HepG2 (cell line): Measurements from ENCODE around the gene FLOT2. TPM values are rescaled to one million over a fixed set of nuclear protein-coding genes. Genes with fewer than 3 reads are reported as not detected.

Experiments
- ARNTL ChIP-seq: sonication (generic); formaldehyde crosslinking; IDR thresholded peaks from 2 replicates; pipeline ENCODE4 v1.4.0; 2020; ENCODE audit warnings: mild to moderate bottlenecking, missing genetic modification reagents
- BRD4 ChIP-seq: sonication (generic); formaldehyde crosslinking; IDR thresholded peaks from 2 replicates; pipeline ENCODE4 v1.4.0; 2020; ENCODE audit warnings: missing genetic modification reagents
- MAZ ChIP-seq, 2 experiments: sonication (generic) in 1 of 2; formaldehyde crosslinking in 1 of 2; IDR thresholded peaks; 2 replicates each; pipeline versions ENCODE4 v1.5.0 to v1.6.1; 2012 to 2020; ENCODE audit warnings: low read depth in 2 of 2, mild to moderate bottlenecking in 2 of 2, borderline replicate concordance in 1 of 2, improper control_type of control experiment in 1 of 2, low read length in 1 of 2, missing genetic modification reagents in 1 of 2, moderate library complexity in 1 of 2
- SP2 ChIP-seq: sonication (generic); formaldehyde crosslinking; IDR thresholded peaks from 2 replicates; pipeline ENCODE4 v1.5.1; 2020; ENCODE audit warnings: mild to moderate bottlenecking, missing genetic modification reagents
- YY1 ChIP-seq: IDR thresholded peaks from 2 replicates; pipeline ENCODE4 v1.6.1; 2011; ENCODE audit warnings: low read length, low read depth, moderate library complexity, mild to moderate bottlenecking; ENCODE audit not compliant: insufficient read depth, insufficient replicate concordance
- ZBTB20 ChIP-seq: sonication (generic); formaldehyde crosslinking; IDR thresholded peaks from 2 replicates; pipeline ENCODE4 v1.8.1; 2023; ENCODE audit warnings: missing genetic modification reagents, low read depth, mild to moderate bottlenecking, borderline replicate concordance
- ZBTB7B ChIP-seq: sonication (generic); formaldehyde crosslinking; IDR thresholded peaks from 2 replicates; pipeline ENCODE4 v1.4.0; 2020; ENCODE audit warnings: missing genetic modification reagents
- ZMYM4 ChIP-seq: sonication (generic); formaldehyde crosslinking; IDR thresholded peaks from 2 replicates; pipeline ENCODE4 v1.8.1; 2023; ENCODE audit warnings: mild to moderate bottlenecking, missing genetic modification reagents
- ZNF781 ChIP-seq: sonication (generic); formaldehyde crosslinking; IDR thresholded peaks from 2 replicates; pipeline ENCODE4 v1.5.1; 2020; ENCODE audit warnings: borderline replicate concordance, mild to moderate bottlenecking, missing genetic modification reagents; ENCODE audit errors: not compliant biosample characterization
- ZSCAN31 ChIP-seq: sonication (generic); formaldehyde crosslinking; IDR thresholded peaks from 2 replicates; pipeline ENCODE4 v1.5.0; 2020; ENCODE audit warnings: low read depth, mild to moderate bottlenecking, missing genetic modification reagents
- polyA plus RNA-seq, 8 experiments: library from polyadenylated mRNA; depleted of rRNA in 3 of 8; stranded (reverse) in 7 of 8; unstranded in 1 of 8; fragments of >200 nt; fragmentation: Illumina TruSeq in 4 of 8; extraction: Trizol in 4 of 8; gene quantifications; 2 replicates each; pipeline versions ENCODE4 v1.2.1 to v1.2.3, GENCODE V29; 2011 to 2016; ENCODE audit warnings: low read depth in 4 of 8, missing spikeins in 1 of 8, mixed read lengths in 1 of 8; ENCODE audit not compliant: insufficient read depth in 1 of 8
- total RNA-seq, 5 experiments: library from RNA; depleted of rRNA; stranded (reverse); fragments of >200 nt; fragmentation: Illumina TruSeq; extraction: Trizol; gene quantifications; 2 replicates each; pipeline ENCODE4 v1.2.3, GENCODE V29; 2016; ENCODE audit warnings: low read depth in 1 of 5
- TF ChIP-seq, protein P1 (sequence below): IDR thresholded peaks from 2 replicates; pipeline ENCODE4 v1.6.1; 2016; ENCODE audit warnings: low read depth, control low read depth
- TF ChIP-seq, protein P2 (sequence below): sonication (generic); formaldehyde crosslinking; IDR thresholded peaks from 2 replicates; pipeline ENCODE4 v1.9.0; 2021; ENCODE audit warnings: missing genetic modification reagents, mild to moderate bottlenecking, borderline replicate concordance
- TF ChIP-seq, protein P3 (sequence below): sonication (generic); formaldehyde crosslinking; IDR thresholded peaks from 2 replicates; pipeline ENCODE4 v1.5.0; 2020; ENCODE audit warnings: mild to moderate bottlenecking, missing genetic modification reagents, borderline replicate concordance
- TF ChIP-seq, protein P4 (sequence below): sonication (generic); formaldehyde crosslinking; IDR thresholded peaks from 2 replicates; pipeline ENCODE4 v1.4.0; 2020; ENCODE audit warnings: missing genetic modification reagents, borderline replicate concordance

FLOT2 gene
- total and polyA plus RNA-seq, 2 of the 13 experiments (the other 11 are each of a cell fraction or from before 2014, with no cell fraction given), result 54.3 to 54.5 TPM

DNA sequence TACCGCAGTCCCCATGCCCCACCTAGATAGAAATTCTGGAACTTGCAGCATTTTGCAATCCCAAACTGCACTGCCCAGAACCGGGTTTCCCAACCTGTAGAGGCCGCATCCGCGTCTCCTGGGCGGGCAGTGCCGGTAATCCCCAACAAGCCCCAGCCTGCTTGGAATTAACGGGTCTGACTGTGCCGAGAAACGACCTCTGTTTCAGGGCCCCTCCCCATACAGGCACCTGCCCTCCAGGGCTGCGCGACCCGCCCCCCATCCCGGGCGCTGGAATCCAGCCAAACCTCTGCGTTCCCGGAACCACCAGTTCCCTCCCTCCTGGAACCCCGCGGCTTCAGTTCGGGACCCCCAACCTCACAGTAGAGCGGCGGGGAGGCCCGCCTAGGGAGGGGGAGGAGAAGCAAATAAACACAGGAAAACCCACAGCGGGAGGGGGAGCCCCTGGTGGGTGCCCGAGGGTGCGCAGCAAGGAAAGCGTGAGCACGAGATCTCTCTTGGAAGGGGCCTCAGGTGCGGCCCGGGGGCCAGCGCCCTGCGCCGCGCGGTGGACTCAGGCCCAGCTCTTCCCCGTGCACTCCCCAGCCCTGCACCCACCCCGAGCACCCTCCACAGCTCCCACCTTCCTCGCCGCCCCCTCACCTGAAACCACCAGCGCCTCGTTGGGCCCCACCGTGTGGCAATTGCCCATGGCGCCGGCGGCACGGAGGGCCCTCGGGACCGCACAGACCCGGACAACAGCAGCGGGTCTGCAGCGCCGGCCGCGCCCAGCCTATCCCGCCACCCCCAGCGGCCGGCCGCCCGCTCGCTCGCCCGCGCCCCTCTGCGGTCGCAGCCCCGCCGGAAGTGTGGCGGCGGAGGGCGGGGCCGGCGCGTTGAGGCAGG, at the start of gene FLOT2 (continued):
- peak; percentile 79 for TF ChIP-seq ZBTB7B
- peak; percentile 76 for TF ChIP-seq YY1
- no peak for TF ChIP-seq BRD4
- peak; percentile 71; the same call in 1 of the 2 replicates for TF ChIP-seq ZBTB20 (CRISPR knock-in tag)
- TF ChIP-seq, protein P1, sequence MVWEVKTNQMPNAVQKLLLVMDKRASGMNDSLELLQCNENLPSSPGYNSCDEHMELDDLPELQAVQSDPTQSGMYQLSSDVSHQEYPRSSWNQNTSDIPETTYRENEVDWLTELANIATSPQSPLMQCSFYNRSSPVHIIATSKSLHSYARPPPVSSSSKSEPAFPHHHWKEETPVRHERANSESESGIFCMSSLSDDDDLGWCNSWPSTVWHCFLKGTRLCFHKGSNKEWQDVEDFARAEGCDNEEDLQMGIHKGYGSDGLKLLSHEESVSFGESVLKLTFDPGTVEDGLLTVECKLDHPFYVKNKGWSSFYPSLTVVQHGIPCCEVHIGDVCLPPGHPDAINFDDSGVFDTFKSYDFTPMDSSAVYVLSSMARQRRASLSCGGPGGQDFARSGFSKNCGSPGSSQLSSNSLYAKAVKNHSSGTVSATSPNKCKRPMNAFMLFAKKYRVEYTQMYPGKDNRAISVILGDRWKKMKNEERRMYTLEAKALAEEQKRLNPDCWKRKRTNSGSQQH, result peak; percentile 41; the same call in 1 of the 2 replicates
- TF ChIP-seq MAZ (IDR thresholded peaks at IDR 0.05; ENCODE audit: borderline replicate concordance, low read depth, low read length), result peak; percentile 43; the same call in 1 of the 2 replicates
- TF ChIP-seq MAZ (CRISPR knock-in tag; IDR thresholded peaks at IDR 0.05; ENCODE audit: low read depth), result peak; percentile 82
- TF ChIP-seq, protein P2, sequence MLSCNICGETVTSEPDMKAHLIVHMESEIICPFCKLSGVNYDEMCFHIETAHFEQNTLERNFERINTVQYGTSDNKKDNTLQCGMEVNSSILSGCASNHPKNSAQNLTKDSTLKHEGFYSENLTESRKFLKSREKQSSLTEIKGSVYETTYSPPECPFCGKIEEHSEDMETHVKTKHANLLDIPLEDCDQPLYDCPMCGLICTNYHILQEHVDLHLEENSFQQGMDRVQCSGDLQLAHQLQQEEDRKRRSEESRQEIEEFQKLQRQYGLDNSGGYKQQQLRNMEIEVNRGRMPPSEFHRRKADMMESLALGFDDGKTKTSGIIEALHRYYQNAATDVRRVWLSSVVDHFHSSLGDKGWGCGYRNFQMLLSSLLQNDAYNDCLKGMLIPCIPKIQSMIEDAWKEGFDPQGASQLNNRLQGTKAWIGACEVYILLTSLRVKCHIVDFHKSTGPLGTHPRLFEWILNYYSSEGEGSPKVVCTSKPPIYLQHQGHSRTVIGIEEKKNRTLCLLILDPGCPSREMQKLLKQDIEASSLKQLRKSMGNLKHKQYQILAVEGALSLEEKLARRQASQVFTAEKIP (CRISPR knock-in tag), result no peak
- peak; percentile 70; the same call in 1 of the 2 replicates for TF ChIP-seq ZSCAN31
- peak; percentile 53 for TF ChIP-seq ZMYM4
- peak; percentile 47; the same call in 1 of the 2 replicates for TF ChIP-seq SP2
- peak; percentile 39 for TF ChIP-seq ZNF781
- TF ChIP-seq, protein P3, sequence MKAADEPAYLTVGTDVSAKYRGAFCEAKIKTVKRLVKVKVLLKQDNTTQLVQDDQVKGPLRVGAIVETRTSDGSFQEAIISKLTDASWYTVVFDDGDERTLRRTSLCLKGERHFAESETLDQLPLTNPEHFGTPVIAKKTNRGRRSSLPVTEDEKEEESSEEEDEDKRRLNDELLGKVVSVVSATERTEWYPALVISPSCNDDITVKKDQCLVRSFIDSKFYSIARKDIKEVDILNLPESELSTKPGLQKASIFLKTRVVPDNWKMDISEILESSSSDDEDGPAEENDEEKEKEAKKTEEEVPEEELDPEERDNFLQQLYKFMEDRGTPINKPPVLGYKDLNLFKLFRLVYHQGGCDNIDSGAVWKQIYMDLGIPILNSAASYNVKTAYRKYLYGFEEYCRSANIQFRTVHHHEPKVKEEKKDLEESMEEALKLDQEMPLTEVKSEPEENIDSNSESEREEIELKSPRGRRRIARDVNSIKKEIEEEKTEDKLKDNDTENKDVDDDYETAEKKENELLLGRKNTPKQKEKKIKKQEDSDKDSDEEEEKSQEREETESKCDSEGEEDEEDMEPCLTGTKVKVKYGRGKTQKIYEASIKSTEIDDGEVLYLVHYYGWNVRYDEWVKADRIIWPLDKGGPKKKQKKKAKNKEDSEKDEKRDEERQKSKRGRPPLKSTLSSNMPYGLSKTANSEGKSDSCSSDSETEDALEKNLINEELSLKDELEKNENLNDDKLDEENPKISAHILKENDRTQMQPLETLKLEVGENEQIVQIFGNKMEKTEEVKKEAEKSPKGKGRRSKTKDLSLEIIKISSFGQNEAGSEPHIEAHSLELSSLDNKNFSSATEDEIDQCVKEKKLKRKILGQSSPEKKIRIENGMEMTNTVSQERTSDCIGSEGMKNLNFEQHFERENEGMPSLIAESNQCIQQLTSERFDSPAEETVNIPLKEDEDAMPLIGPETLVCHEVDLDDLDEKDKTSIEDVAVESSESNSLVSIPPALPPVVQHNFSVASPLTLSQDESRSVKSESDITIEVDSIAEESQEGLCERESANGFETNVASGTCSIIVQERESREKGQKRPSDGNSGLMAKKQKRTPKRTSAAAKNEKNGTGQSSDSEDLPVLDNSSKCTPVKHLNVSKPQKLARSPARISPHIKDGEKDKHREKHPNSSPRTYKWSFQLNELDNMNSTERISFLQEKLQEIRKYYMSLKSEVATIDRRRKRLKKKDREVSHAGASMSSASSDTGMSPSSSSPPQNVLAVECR, result peak; percentile 82
- TF ChIP-seq, protein P4, sequence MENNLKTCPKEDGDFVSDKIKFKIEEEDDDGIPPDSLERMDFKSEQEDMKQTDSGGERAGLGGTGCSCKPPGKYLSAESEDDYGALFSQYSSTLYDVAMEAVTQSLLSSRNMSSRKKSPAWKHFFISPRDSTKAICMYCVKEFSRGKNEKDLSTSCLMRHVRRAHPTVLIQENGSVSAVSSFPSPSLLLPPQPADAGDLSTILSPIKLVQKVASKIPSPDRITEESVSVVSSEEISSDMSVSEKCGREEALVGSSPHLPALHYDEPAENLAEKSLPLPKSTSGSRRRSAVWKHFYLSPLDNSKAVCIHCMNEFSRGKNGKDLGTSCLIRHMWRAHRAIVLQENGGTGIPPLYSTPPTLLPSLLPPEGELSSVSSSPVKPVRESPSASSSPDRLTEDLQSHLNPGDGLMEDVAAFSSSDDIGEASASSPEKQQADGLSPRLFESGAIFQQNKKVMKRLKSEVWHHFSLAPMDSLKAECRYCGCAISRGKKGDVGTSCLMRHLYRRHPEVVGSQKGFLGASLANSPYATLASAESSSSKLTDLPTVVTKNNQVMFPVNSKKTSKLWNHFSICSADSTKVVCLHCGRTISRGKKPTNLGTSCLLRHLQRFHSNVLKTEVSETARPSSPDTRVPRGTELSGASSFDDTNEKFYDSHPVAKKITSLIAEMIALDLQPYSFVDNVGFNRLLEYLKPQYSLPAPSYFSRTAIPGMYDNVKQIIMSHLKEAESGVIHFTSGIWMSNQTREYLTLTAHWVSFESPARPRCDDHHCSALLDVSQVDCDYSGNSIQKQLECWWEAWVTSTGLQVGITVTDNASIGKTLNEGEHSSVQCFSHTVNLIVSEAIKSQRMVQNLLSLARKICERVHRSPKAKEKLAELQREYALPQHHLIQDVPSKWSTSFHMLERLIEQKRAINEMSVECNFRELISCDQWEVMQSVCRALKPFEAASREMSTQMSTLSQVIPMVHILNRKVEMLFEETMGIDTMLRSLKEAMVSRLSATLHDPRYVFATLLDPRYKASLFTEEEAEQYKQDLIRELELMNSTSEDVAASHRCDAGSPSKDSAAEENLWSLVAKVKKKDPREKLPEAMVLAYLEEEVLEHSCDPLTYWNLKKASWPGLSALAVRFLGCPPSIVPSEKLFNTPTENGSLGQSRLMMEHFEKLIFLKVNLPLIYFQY (CRISPR knock-in tag), result 0 out of 2 replicates have a peak, but pooled peaks have one; percentile 11
- 0 out of 2 replicates have a peak, but pooled peaks have one; percentile 27 for TF ChIP-seq ARNTL
